DND-41 (cell line): ENCODE results near the gene ITLN2.
"Not testable (repeated sequence)": the region's sequence is repeated elsewhere in the genome, so short reads cannot be mapped to it uniquely, and the experiment has no call there.

Experiments
- ATAC-seq: fragments of 200-7000 bp; cut with Tn5 transposase; 3 replicates; pipeline ENCODE4 v1.9.1; 2021; ENCODE audit warnings: low read depth; ENCODE audit not compliant: insufficient read depth
- DNase-seq: peaks from one replicate; pipeline ENCODE4 v3.0.0-alpha.2; 2020
- H2AFZ ChIP-seq: 2 replicates; pipeline ENCODE4 v1.6.0; 2012; ENCODE audit warnings: low read depth, low read length
- H3K27ac ChIP-seq: 2 replicates; pipeline ENCODE4 v1.5.1; 2012; ENCODE audit warnings: low read length, inconsistent platforms
- H3K27me3 ChIP-seq: fragments of 200-600 bp; sonication (generic); 2 replicates; pipeline ENCODE4 v1.6.0; 2012; ENCODE audit warnings: low read length, mild to moderate bottlenecking, inconsistent platforms; ENCODE audit not compliant: insufficient read depth, poor library complexity
- H3K36me3 ChIP-seq: 2 replicates; pipeline ENCODE4 v1.5.1; 2012; ENCODE audit warnings: low read length, inconsistent platforms; ENCODE audit not compliant: insufficient read depth
- H3K4me1 ChIP-seq: 2 replicates; pipeline ENCODE4 v1.5.1; 2012; ENCODE audit warnings: mild to moderate bottlenecking, low read length; ENCODE audit not compliant: insufficient read depth
- H3K4me2 ChIP-seq: 2 replicates; pipeline ENCODE4 v1.6.0; 2012; ENCODE audit warnings: mild to moderate bottlenecking, moderate library complexity, low read length, inconsistent platforms; ENCODE audit not compliant: insufficient read depth
- H3K4me3 ChIP-seq, 2 experiments: fragments of 200-600 bp in 1 of 2; shearing (Covaris generic) in 1 of 2; 2 replicates each; pipeline ENCODE4 v1.5.1; 2012 to 2016; ENCODE audit warnings: inconsistent platforms in 2 of 2, low read length in 2 of 2, mild to moderate bottlenecking in 2 of 2, low read depth in 1 of 2, moderate library complexity in 1 of 2
- H3K79me2 ChIP-seq: 2 replicates; pipeline ENCODE4 v1.6.0; 2012; ENCODE audit warnings: low read length, inconsistent platforms; ENCODE audit not compliant: insufficient read depth
- H3K9ac ChIP-seq: 2 replicates; pipeline ENCODE4 v1.6.0; 2012; ENCODE audit warnings: low read depth, mild to moderate bottlenecking, inconsistent platforms, low read length, moderate library complexity
- H3K9me3 ChIP-seq: 2 replicates; pipeline ENCODE4 v1.5.1; 2012; ENCODE audit warnings: low read length, moderate library complexity, mild to moderate bottlenecking, inconsistent platforms; ENCODE audit not compliant: insufficient read depth, severe bottlenecking
- H4K20me1 ChIP-seq: 2 replicates; pipeline ENCODE4 v1.6.0; 2012; ENCODE audit warnings: low read length; ENCODE audit not compliant: insufficient read depth
- EZH2 ChIP-seq: IDR thresholded peaks from 3 replicates; pipeline ENCODE4 v1.6.1; 2012; ENCODE audit warnings: borderline replicate concordance, low read depth, mild to moderate bottlenecking, moderate library complexity, low read length, inconsistent platforms; ENCODE audit not compliant: severe bottlenecking
- TF ChIP-seq, protein P1 (sequence below): IDR thresholded peaks from 2 replicates; pipeline ENCODE4 v1.5.1; 2012; ENCODE audit warnings: borderline replicate concordance, low read length, moderate library complexity, mild to moderate bottlenecking; ENCODE audit not compliant: poor library complexity, severe bottlenecking; ENCODE audit errors: extremely low read depth

ITLN2 gene

DNA sequence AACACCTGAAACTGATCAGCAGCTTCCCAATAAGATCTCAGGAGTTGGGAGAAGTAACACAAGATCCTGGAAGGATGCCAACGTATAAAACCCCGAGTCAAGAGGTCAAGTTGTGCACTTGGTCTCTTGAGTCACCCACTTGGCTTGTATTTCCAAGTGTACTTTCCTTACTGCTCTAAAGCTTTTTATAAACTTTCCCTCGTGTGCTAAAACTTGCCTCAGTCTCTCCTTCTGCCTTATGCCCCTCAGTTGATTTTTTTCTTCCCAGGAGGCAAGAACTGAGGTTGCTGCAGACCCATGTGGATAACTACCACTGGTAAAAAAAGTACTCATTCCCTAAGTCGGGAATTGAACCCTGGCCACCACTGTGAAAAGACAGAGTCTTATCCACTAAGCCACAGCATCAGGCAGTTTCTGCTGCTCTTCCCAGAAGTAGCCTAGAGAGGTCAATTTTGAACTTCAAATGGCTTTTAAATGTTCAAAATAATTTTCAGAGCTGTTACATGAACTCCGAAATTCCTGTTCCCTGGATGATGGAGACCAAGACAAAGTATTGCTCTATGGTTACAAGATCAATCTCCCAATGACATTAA, 28.9 kb downstream of the ITLN2 start:
- no peaks in the 10 kb centered on the region for H3K27me3 ChIP-seq
- DNase-seq (no peak), ATAC-seq (no peak)
- H3K4me3 ChIP-seq = no peak overlapping the region
- H4K20me1 ChIP-seq = no peaks in the 10 kb centered on the region
- H3K4me1 ChIP-seq = no peaks in the 10 kb centered on the region
- H3K9ac ChIP-seq = no peak overlapping the region
- H3K36me3 ChIP-seq = no peaks in the 10 kb centered on the region
- H3K4me2 ChIP-seq = no peak overlapping the region
- H3K79me2 ChIP-seq = no peaks in the 10 kb centered on the region
- TF ChIP-seq EZH2 = no peak
- TF ChIP-seq, protein P1, sequence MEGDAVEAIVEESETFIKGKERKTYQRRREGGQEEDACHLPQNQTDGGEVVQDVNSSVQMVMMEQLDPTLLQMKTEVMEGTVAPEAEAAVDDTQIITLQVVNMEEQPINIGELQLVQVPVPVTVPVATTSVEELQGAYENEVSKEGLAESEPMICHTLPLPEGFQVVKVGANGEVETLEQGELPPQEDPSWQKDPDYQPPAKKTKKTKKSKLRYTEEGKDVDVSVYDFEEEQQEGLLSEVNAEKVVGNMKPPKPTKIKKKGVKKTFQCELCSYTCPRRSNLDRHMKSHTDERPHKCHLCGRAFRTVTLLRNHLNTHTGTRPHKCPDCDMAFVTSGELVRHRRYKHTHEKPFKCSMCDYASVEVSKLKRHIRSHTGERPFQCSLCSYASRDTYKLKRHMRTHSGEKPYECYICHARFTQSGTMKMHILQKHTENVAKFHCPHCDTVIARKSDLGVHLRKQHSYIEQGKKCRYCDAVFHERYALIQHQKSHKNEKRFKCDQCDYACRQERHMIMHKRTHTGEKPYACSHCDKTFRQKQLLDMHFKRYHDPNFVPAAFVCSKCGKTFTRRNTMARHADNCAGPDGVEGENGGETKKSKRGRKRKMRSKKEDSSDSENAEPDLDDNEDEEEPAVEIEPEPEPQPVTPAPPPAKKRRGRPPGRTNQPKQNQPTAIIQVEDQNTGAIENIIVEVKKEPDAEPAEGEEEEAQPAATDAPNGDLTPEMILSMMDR = no peak
- no peak overlapping the region for H2AFZ ChIP-seq
- no peak overlapping the region for H3K27ac ChIP-seq
- peaks cover 6% of the 10 kb centered on the region for H3K9me3 ChIP-seq

DNA sequence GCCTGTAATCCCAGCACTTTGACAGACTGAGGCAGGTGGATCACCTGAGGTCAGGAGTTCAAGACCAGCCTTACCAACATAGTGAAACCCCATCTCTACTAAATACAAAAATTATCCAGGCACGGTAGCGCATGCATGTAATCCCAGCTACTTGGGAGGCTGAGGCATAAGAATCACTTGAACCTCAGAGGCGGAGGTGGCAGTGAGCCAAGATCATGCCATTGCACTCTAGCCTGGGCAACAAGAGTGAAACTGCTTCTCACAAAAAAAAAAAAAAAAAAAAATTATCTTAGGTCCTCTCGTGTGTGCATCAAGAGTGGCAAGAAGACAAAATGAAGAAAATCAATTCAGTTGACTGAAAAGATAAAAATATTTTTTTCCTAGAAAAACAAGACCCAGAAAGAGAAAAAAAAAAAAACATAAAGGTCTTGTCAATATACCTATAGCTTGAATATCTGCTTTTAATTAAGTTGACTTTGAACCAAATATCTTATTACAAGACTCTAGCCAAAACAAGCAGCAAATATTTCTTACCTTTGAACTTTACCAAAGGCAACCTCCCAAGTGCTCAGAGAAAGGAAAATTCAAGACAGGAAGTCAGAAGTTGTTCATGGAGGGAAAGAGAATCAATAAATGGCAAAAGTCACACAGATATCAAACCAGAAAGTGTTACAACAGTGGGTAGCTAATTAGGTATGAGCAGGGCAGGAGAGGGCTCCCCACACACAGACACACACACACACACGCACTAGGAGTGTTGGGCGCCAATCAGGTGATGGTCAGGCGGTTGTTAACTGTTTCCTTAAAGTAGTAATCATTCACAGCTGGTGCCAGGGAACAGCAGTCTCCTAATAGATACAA, 29.6 kb downstream of the ITLN2 start:
- TF ChIP-seq, protein P1 = no peak
- TF ChIP-seq EZH2 = no peak
- DNase-seq (no peak), ATAC-seq (no peak)
- Histone ChIP-seq H3K9ac (no peak overlapping the region), H3K4me2 (no peak overlapping the region), H3K79me2 (no peaks in the 10 kb centered on the region), H3K36me3 (no peaks in the 10 kb centered on the region), H3K27me3 (no peaks in the 10 kb centered on the region), H3K9me3 (peaks cover 6% of the 10 kb centered on the region), H2AFZ (no peak overlapping the region), H3K4me3 (no peak overlapping the region), H3K4me1 (no peaks in the 10 kb centered on the region), H3K27ac (no peak overlapping the region), H4K20me1 (no peaks in the 10 kb centered on the region)

DNA sequence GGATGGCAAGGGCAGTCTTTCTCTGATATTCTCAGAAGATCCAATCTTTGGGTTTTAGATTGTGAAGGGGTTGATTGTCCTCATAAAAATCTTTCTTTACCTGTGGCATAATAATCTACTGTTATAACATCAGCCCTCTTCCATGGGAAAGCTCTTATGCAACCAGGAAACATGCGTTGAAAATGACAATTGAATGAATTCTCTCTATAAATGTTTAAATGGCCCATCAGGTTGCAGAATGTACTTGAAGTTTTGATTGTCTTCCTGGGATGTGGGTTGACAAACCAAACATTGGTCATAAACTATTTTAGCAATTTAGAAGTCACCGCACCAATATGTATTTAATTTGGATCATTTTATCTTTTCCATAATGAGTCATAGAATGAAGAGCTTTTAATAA, 37.9 kb downstream of the ITLN2 start:
- Histone ChIP-seq H2AFZ (no peak overlapping the region), H3K4me2 (no peak overlapping the region), H3K36me3 (no peaks in the 10 kb centered on the region), H3K9ac (no peak overlapping the region), H3K27me3 (no peaks in the 10 kb centered on the region), H3K9me3 (no peaks in the 10 kb centered on the region), H3K4me3 (no peak overlapping the region), H4K20me1 (no peaks in the 10 kb centered on the region), H3K79me2 (no peaks in the 10 kb centered on the region), H3K4me1 (no peaks in the 10 kb centered on the region), H3K27ac (no peak overlapping the region)
- DNase-seq (no peak), ATAC-seq (no peak)
- TF ChIP-seq, protein P1 = no peak
- no peak for TF ChIP-seq EZH2

DNA sequence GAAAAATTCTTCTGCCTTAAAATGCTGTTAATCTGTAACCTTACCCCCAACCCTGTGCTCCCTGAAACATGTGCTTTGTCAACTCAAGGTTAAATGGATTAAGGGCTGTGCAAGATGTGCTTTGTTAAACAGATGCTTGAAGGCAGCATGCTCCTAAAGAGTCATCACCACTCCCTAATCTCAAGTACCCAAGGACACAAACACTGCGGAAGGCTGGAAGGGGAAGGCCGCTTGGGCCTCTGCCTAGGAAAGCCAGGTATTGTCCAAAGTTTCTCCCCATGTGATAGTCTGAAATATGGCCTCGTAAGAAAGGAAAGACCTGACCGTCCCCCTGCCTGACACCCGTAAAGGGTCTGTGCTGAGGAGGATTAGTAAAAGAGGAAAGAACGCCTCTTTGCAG, 41.4 kb downstream of the ITLN2 start:
- not testable (repeated sequence) for H2AFZ ChIP-seq, H3K9ac ChIP-seq, H3K4me2 ChIP-seq, H3K9me3 ChIP-seq, H3K27me3 ChIP-seq, ATAC-seq, H4K20me1 ChIP-seq, H3K79me2 ChIP-seq, H3K4me3 ChIP-seq, DNase-seq, H3K27ac ChIP-seq, H3K36me3 ChIP-seq, H3K4me1 ChIP-seq
